Colon (tissue), 2 donors: ENCODE results near the gene SEMA4G.

ENCODE experiments used
- FAIRE-seq: peaks from 2 replicates; lab custom pipeline; 2012; peaks lifted over from hg19 to GRCh38; lab: Jason Lieb, UNC
- donor health status: control.
- donor health status: control.

The SEMA4G gene

GRCh38 chr10:100988166-100988565, 18.9 kb downstream of the SEMA4G start:
- no peak for FAIRE-seq

- FAIRE-seq, result no peak
These were observed 19.8 kb downstream of the SEMA4G start for GRCh38 chr10:100989088-100989487.

GRCh38 chr10:100993986-100994708, 24.8 kb downstream of the SEMA4G start:
- no peak for FAIRE-seq

- no peak for FAIRE-seq
These were observed 25.9 kb downstream of the SEMA4G start for GRCh38 chr10:100995181-100995580.

- no peak for FAIRE-seq
These were observed 27.5 kb downstream of the SEMA4G start for GRCh38 chr10:100996678-100997359.

GRCh38 chr10:100997360-100998182, 28.3 kb downstream of the SEMA4G start:
- no peak for FAIRE-seq

GRCh38 chr10:100998183-100998990, 29.1 kb downstream of the SEMA4G start:
- FAIRE-seq, result no peak

GRCh38 chr10:100998991-100999741, 29.9 kb downstream of the SEMA4G start:
- FAIRE-seq, result no peak

- FAIRE-seq, result no peak
These were observed 30.4 kb downstream of the SEMA4G start, which contains the start of gene LZTS2 for GRCh38 chr10:100999742-101000126. Gene LZTS2, plus strand, starts transcription at chr10:100999808. Its CDS starts 2,731 bp downstream, at chr10:101002539.

GRCh38 chr10:101000127-101000914, 31.0 kb downstream of the SEMA4G start:
- no peak for FAIRE-seq

- no peak for FAIRE-seq
These were observed 31.8 kb downstream of the SEMA4G start for GRCh38 chr10:101000915-101001658.

GRCh38 chr10:101001659-101002035, 32.3 kb downstream of the SEMA4G start:
- no peak for FAIRE-seq

- FAIRE-seq, result no peak
These were observed 33.2 kb downstream of the SEMA4G start for GRCh38 chr10:101002456-101002855.

GRCh38 chr10:101003639-101004206, 34.4 kb downstream of the SEMA4G start:
- no peak for FAIRE-seq

GRCh38 chr10:101005361-101005760, 36.1 kb downstream of the SEMA4G start:
- no peak for FAIRE-seq

- no peak for FAIRE-seq
These were observed 36.7 kb downstream of the SEMA4G start for GRCh38 chr10:101005869-101006567.

GRCh38 chr10:101006593-101007098, 37.3 kb downstream of the SEMA4G start:
- no peak for FAIRE-seq

GRCh38 chr10:101007099-101007711, 37.9 kb downstream of the SEMA4G start:
- no peak for FAIRE-seq
